Measurements from ENCODE around the gene EVA1B.

Gene EVA1B

DNA sequence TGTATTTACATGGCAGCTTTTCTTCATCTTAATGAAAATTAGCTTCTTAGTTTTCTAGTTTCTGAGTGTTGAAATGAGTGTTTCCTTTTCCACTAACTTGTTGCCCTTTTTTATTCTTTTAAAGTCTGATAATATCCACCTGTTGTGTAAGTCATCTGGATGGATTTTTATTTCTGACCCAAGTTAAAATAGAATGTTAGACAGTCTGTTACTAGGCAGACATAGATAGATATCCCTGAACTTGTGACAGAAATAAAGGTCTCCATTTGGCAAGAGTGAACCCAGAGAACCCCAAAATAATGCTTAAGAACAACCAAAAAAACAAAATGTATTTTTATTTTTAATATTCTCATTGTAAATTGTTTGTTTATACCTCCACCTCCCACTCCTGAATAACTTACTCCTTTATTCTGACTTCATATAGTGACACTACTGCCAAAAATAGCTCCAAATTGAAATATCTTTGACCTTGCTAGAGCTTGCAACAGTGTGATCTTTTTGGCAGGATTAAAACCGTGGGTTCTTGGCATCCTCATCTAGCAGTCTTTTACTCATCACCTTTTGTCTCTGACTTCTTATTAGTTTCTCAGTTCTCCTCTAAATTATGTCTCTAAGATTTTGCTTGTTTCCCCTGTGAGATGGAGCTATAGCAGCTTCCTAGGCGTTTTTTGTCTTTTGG is 44.2 kb downstream of the EVA1B start:
- DNase-seq (ENCODE audit: low read depth in 3 of 3): no peak

DNA sequence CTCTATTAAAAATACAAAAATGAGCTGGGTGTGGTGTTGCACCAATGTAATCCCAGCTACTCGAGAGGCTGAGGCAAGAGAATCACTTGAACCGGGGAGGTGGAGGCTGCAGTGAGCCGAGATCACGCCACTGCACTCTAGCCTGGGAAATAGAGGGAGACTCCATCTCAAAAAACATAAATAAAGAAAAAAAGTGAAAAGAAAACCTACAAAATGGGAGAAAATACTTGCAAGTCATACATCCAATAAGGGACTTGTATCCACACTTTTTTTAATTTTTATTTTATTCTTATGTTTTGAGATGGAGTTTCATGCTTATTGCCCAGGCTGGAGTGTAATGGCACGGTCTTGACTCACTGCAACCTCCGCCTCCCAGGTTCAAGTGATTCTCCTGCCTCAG is 46.8 kb downstream of the EVA1B start:
- DNase-seq (ENCODE audit: low read depth in 3 of 3): no peak

DNA sequence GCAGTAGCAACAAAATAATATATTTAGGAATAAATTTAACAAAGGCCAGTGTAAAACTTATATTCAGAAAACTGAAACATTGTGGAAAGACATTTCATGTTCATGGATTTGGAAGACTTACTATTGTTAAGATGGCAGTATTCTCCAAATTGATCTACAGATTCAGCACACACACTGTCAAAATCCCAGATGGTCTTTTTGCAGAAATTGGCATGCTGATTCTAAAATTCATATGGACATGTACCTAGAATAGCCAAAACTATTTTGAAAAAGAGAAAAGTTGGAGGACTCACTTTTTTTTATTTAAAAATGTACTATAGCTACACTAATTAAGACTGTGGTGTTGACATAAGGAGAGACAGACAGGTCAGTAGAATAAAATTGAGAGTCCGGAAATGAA is 49.2 kb downstream of the EVA1B start:
- no peak for DNase-seq (ENCODE audit: low read depth in 3 of 3)

DNA sequence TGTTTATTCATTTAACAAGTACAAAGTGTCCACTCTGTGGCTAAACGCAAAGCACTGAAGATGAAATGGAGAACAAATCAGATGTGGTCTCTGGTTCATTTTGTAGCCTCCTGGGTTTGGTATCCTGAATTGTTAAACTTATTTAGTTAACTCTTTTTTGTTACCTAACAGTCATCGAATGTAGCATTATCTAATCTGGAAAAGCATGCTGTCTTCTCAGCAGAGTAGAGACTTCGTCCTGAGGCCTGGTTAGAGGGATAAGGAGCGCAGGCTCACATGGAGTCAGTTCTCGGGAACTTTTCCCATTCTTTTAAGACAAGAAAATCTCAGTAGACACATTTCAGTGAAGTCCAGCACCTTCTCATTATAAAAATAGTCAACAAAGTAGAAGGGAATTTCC is 50.4 kb downstream of the EVA1B start:
- no peak for DNase-seq (ENCODE audit: low read depth in 3 of 3)
